T-helper 22 cell (primary cell): ENCODE results near the gene NPIPA7.
"Not testable (repeated sequence)": the region's sequence is repeated elsewhere in the genome, so short reads cannot be mapped to it uniquely, and the experiment has no call there.

Experiments used
- DNase-seq: peaks from one replicate; pipeline ENCODE4 v3.0.0-alpha.2; 2020; ENCODE audit warnings: low read depth

Gene NPIPA7

GRCh38 chr16:16378840-16379239 lies at the start of gene NPIPA7:
Gene NPIPA7 (plus strand): TSS chr16:16379140. CDS start chr16:16379245, 105 bp downstream.
- DNase-seq, result not testable (repeated sequence)

GRCh38 chr16:16331466-16331865 lies 47.5 kb upstream of the NPIPA7 start:
- DNase-seq, result not testable (repeated sequence)

GRCh38 chr16:16357556-16357955 lies 21.4 kb upstream of the NPIPA7 start:
- not testable (repeated sequence) for DNase-seq

GRCh38 chr16:16358539-16359240 lies 20.2 kb upstream of the NPIPA7 start:
- DNase-seq, result not testable (repeated sequence)

GRCh38 chr16:16363595-16363994 lies 15.3 kb upstream of the NPIPA7 start:
- not testable (repeated sequence) for DNase-seq

- not testable (repeated sequence) for DNase-seq
Observed at GRCh38 chr16:16364100-16364499, 14.8 kb upstream of the NPIPA7 start.

- not testable (repeated sequence) for DNase-seq
Observed at GRCh38 chr16:16364701-16365100, 14.2 kb upstream of the NPIPA7 start.

- not testable (repeated sequence) for DNase-seq
Observed at GRCh38 chr16:16365319-16365718, 13.6 kb upstream of the NPIPA7 start.

GRCh38 chr16:16365851-16366250 lies 13.1 kb upstream of the NPIPA7 start:
- DNase-seq, result not testable (repeated sequence)

GRCh38 chr16:16366552-16367284 lies 12.2 kb upstream of the NPIPA7 start:
- DNase-seq, result not testable (repeated sequence)

- not testable (repeated sequence) for DNase-seq
Observed at GRCh38 chr16:16367285-16367628, 11.7 kb upstream of the NPIPA7 start.

GRCh38 chr16:16369081-16369856 lies 9.7 kb upstream of the NPIPA7 start:
- DNase-seq, result not testable (repeated sequence)

- DNase-seq, result not testable (repeated sequence)
Observed at GRCh38 chr16:16371136-16371735, 7.7 kb upstream of the NPIPA7 start.

GRCh38 chr16:16374192-16374591 lies 4.7 kb upstream of the NPIPA7 start:
- not testable (repeated sequence) for DNase-seq

GRCh38 chr16:16399685-16400084 lies 20.7 kb downstream of the NPIPA7 start:
- DNase-seq, result not testable (repeated sequence)

GRCh38 chr16:16402333-16402732 lies 23.4 kb downstream of the NPIPA7 start:
- not testable (repeated sequence) for DNase-seq

GRCh38 chr16:16404283-16404682 lies 25.3 kb downstream of the NPIPA7 start:
- not testable (repeated sequence) for DNase-seq

- DNase-seq, result not testable (repeated sequence)
Observed at GRCh38 chr16:16405421-16405820, 26.5 kb downstream of the NPIPA7 start.

- DNase-seq, result not testable (repeated sequence)
Observed at GRCh38 chr16:16408430-16408829, 29.5 kb downstream of the NPIPA7 start.

- not testable (repeated sequence) for DNase-seq
Observed at GRCh38 chr16:16413773-16414172, 34.8 kb downstream of the NPIPA7 start.

- DNase-seq, result not testable (repeated sequence)
Observed at GRCh38 chr16:16417071-16417470, 38.1 kb downstream of the NPIPA7 start.
